KMS-11 (cell line): ENCODE measurements around the gene PEBP1.

Experiments used
- H2AFZ ChIP-seq: fragments of 200-600 bp; sonication (generic); 2 replicates; pipeline ENCODE4 v1.6.1; 2016; ENCODE audit warnings: antibody characterized with exemption, mixed run types, low read depth
- H3K27ac ChIP-seq: fragments of 200-600 bp; sonication (generic); 2 replicates; pipeline ENCODE4 v1.6.1; 2016; ENCODE audit warnings: mild to moderate bottlenecking, mixed run types
- H3K27me3 ChIP-seq: fragments of 200-600 bp; sonication (generic); 2 replicates; pipeline ENCODE4 v1.6.1; 2017; ENCODE audit warnings: mild to moderate bottlenecking, low read depth, mixed run types, moderate library complexity; ENCODE audit not compliant: insufficient read depth
- H3K36me3 ChIP-seq: fragments of 200-600 bp; sonication (generic); 2 replicates; pipeline ENCODE4 v1.6.1; 2017; ENCODE audit warnings: mild to moderate bottlenecking, mixed run types; ENCODE audit not compliant: insufficient read depth
- H3K4me1 ChIP-seq: fragments of 200-600 bp; sonication (generic); 2 replicates; pipeline ENCODE4 v1.6.1; 2016; ENCODE audit warnings: mild to moderate bottlenecking, low read depth, mixed run types; ENCODE audit not compliant: poor library complexity, severe bottlenecking
- H3K4me2 ChIP-seq: fragments of 200-600 bp; sonication (generic); 2 replicates; pipeline ENCODE4 v1.7.0; 2016; ENCODE audit warnings: mild to moderate bottlenecking, mixed run types
- H3K4me3 ChIP-seq: fragments of 200-600 bp; sonication (generic); IDR thresholded peaks from 2 replicates; pipeline ENCODE4 v1.6.1; 2017; ENCODE audit warnings: low read depth, low read length, mixed read lengths; ENCODE audit not compliant: insufficient read depth
- H3K79me2 ChIP-seq: fragments of 200-600 bp; sonication (generic); 2 replicates; pipeline ENCODE4 v1.6.1; 2016; ENCODE audit warnings: low read depth, mixed run types; ENCODE audit not compliant: insufficient read depth
- H3K9ac ChIP-seq: fragments of 200-600 bp; sonication (generic); 2 replicates; pipeline ENCODE4 v1.6.1; 2016; ENCODE audit warnings: mild to moderate bottlenecking, mixed run types
- H4K20me1 ChIP-seq: fragments of 200-600 bp; sonication (generic); 2 replicates; pipeline ENCODE4 v1.6.1; 2016; ENCODE audit warnings: mild to moderate bottlenecking, mixed run types; ENCODE audit not compliant: insufficient read depth
- TF ChIP-seq, protein P1 (sequence below): fragments of 200-600 bp; sonication (generic); conservative IDR thresholded peaks from 2 replicates; pipeline ENCODE4 v1.6.1; 2017; ENCODE audit warnings: low read depth, mild to moderate bottlenecking, antibody characterized with exemption, low read length, moderate library complexity, mixed read lengths

PEBP1 gene

DNA sequence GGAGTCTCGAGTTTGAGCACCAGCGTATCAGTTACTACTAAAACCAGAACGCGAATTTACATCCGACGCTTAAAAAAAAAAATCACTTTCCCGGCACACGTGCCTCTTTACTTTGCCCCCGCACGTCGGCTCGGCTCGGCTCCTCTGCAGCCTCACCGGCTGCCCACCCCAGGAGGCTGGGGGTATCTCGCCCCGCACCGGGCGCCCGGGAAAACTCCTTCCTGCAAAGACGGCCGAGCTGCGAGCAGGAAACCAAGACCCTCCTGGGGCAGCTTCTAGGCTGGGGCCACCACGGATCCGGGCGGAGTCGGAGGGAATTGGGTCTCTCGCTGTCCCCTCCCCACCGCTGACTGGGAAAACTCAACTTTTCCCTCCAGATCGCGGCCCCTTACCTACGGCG is 32.7 kb upstream of the PEBP1 start:
- Histone ChIP-seq H3K27me3 (no peaks in the 10 kb centered on the region; the same call in 1 of the 2 replicates), H3K9ac (no peak overlapping the region), H3K27ac (no peak overlapping the region), H3K36me3 (no peaks in the 10 kb centered on the region), H4K20me1 (no peaks in the 10 kb centered on the region), H3K4me1 (no peaks in the 10 kb centered on the region), H2AFZ (peak overlapping the region; percentile 54; the same call in 1 of the 2 replicates), H3K79me2 (no peaks in the 10 kb centered on the region), H3K4me2 (no peak overlapping the region; the same call in 1 of the 2 replicates), H3K4me3 (no peak overlapping the region)
- TF ChIP-seq, protein P1, sequence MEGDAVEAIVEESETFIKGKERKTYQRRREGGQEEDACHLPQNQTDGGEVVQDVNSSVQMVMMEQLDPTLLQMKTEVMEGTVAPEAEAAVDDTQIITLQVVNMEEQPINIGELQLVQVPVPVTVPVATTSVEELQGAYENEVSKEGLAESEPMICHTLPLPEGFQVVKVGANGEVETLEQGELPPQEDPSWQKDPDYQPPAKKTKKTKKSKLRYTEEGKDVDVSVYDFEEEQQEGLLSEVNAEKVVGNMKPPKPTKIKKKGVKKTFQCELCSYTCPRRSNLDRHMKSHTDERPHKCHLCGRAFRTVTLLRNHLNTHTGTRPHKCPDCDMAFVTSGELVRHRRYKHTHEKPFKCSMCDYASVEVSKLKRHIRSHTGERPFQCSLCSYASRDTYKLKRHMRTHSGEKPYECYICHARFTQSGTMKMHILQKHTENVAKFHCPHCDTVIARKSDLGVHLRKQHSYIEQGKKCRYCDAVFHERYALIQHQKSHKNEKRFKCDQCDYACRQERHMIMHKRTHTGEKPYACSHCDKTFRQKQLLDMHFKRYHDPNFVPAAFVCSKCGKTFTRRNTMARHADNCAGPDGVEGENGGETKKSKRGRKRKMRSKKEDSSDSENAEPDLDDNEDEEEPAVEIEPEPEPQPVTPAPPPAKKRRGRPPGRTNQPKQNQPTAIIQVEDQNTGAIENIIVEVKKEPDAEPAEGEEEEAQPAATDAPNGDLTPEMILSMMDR, result no peak

DNA sequence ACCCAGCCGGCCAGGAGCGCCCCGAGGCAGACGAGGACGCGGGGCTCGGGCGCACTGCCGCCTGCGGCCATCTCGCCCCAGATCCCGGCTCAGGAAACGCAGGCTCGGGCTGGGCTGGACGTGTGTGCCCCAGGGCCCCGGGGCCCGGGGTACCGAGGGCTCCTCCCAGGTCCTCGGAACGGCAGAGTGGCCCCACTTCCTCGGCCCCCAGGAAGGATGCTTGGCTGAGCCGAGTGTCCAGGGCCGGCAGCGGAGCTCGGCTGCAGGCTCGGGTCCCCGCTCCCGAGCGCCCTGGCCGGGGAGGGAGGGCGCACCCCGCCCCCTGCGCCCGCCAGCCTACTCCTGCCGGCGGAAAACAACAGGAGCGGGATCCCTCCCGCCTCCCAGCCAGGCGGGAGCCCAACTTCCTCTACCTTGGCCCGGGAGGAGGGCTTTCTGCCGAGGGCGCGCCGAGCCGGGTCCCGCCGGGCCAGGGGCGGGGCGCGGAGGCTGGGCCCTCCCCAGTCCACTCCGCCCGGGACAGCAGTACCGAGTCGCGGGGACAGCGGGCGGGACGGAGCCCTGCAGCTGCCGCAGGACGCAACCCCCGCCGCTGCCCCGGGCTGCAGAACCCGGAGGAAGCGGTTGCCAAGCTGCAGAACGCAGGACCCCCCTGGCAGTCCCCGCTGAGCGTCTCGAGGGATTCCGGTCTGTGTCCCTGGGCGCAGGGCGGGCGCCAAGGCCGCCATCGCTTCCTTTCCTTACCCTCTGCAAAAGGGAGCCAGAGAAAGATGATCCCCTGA is 32.1 kb upstream of the PEBP1 start, which contains the start of gene VSIG10:
TSS of gene VSIG10 (minus strand) at position 411 of the 782 bp plus-strand sequence. CDS start at position 71, 340 bp downstream.
- Histone ChIP-seq H3K79me2 (no peaks in the 10 kb centered on the region), H3K9ac (no peak within 1 kb of the TSS), H3K27me3 (no peaks in the 10 kb centered on the region; the same call in 1 of the 2 replicates), H3K4me1 (no peaks in the 10 kb centered on the region), H4K20me1 (no peaks in the 10 kb centered on the region), H3K4me2 (peak within 1 kb of the TSS; percentile 39; the same call in 1 of the 2 replicates), H3K4me3 (no peak within 1 kb of the TSS), H2AFZ (peak within 1 kb of the TSS; percentile 54; the same call in 1 of the 2 replicates), H3K36me3 (no peaks in the 10 kb centered on the region), H3K27ac (no peak within 1 kb of the TSS)
- TF ChIP-seq, protein P1, result no peak

DNA sequence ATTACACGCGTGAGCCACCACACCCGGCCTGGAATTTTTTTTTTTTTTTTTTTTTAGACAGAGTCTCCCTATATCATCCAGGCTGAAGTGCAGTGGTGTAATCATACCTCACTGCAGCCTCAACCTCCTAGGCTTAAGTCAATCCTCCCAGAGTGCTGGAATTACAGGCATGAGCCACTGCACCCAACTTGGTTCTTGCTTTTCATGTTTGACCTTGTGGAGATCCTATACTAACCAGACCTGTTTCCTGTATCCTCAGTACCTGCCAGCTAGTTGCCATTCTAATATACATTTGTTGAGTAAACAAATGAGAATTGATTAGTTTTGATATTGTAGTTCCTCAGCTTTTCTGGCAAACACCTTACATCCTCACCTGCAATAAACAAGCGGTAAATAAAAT is 28.9 kb upstream of the PEBP1 start:
- Histone ChIP-seq H3K27ac (no peak overlapping the region), H3K4me2 (no peak overlapping the region), H3K27me3 (no peaks in the 10 kb centered on the region; the same call in 1 of the 2 replicates), H3K4me3 (no peak overlapping the region), H2AFZ (no peak overlapping the region), H3K79me2 (no peaks in the 10 kb centered on the region), H3K9ac (no peak overlapping the region), H3K4me1 (no peaks in the 10 kb centered on the region), H3K36me3 (no peaks in the 10 kb centered on the region), H4K20me1 (no peaks in the 10 kb centered on the region)
- TF ChIP-seq, protein P1, result no peak

GRCh38 chr12:118107694-118108093 is 28.2 kb upstream of the PEBP1 start:
- Histone ChIP-seq H2AFZ (no peak overlapping the region), H4K20me1 (no peaks in the 10 kb centered on the region), H3K9ac (no peak overlapping the region), H3K27ac (no peak overlapping the region), H3K36me3 (no peaks in the 10 kb centered on the region), H3K79me2 (no peaks in the 10 kb centered on the region), H3K4me3 (no peak overlapping the region), H3K4me2 (no peak overlapping the region), H3K27me3 (no peaks in the 10 kb centered on the region; the same call in 1 of the 2 replicates), H3K4me1 (no peaks in the 10 kb centered on the region)
- TF ChIP-seq, protein P1, result no peak
